Mesodermal cell (in vitro differentiated cells): ENCODE results near the gene GPRIN1.
"Not testable (repeated sequence)": the region's sequence is repeated elsewhere in the genome, so short reads cannot be mapped to it uniquely, and the experiment has no call there.

Experiments
- H3K27ac ChIP-seq: 2 replicates; pipeline ENCODE4 v1.7.0; 2013; ENCODE audit warnings: mild to moderate bottlenecking, low read depth, low read length, moderate library complexity; ENCODE audit not compliant: severe bottlenecking
- H3K36me3 ChIP-seq: 2 replicates; pipeline ENCODE4 v1.7.1; 2013; ENCODE audit warnings: mild to moderate bottlenecking, low read length, moderate library complexity; ENCODE audit not compliant: control insufficient read depth, insufficient read depth
- H3K4me1 ChIP-seq: one replicate; pipeline ENCODE4 v1.7.1; 2013; ENCODE audit warnings: mild to moderate bottlenecking, low read length; ENCODE audit not compliant: insufficient read depth, control insufficient read depth, poor library complexity, severe bottlenecking
- H3K4me3 ChIP-seq: 2 replicates; pipeline ENCODE4 v1.7.0; 2013; ENCODE audit warnings: low read length, control low read depth, mild to moderate bottlenecking; ENCODE audit not compliant: insufficient read depth, poor library complexity, severe bottlenecking; ENCODE audit errors: extremely low read depth
- H3K9me3 ChIP-seq: 2 replicates; pipeline ENCODE4 v1.7.1; 2013; ENCODE audit warnings: mild to moderate bottlenecking, low read length, moderate library complexity; ENCODE audit not compliant: control insufficient read depth
- WGBS, 2 experiments: methylation state at CpG; one replicate each; pipeline ENCODE4 v1.1.5; 2013; ENCODE audit warnings: missing lambda C conversion rate in 2 of 2; ENCODE audit not compliant: insufficient coverage in 2 of 2; 5-methylcytosine and 5-hydroxymethylcytosine counted together

GPRIN1 gene

DNA sequence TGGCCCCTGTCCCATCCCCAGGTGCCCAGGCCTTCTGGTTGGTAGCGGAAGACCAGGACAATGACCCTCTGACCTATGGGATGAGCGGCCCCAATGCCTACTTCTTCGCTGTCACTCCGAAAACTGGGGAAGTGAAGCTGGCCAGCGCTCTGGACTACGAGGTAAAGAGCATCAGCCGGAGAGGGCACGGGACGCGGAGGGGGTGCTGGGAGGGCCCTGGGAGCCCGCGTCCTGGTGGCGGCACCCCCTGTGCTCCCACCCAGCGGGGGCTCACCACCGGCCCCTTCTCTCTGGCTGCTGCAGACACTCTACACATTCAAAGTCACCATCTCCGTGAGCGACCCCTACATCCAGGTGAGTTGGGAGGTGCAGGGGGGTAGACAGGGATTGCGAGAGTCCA lies 41.3 kb downstream of the GPRIN1 start:
- H3K27ac ChIP-seq: no peak overlapping the region
- H3K9me3 ChIP-seq: no peaks in the 10 kb centered on the region
- WGBS, 2 experiments: 90 to 93% methylated on average over 10 to 16 of the region's 18 CpGs
- no peaks in the 10 kb centered on the region for H3K4me1 ChIP-seq
- H3K36me3 ChIP-seq: no peaks in the 10 kb centered on the region
- no peak overlapping the region for H3K4me3 ChIP-seq

- no peak overlapping the region for H3K4me3 ChIP-seq
- 56 to 68% methylated on average over 4 of the region's 6 CpGs for WGBS, 2 experiments
These were observed 44.1 kb downstream of the GPRIN1 start for GRCh38 chr5:176565760-176566288.

DNA sequence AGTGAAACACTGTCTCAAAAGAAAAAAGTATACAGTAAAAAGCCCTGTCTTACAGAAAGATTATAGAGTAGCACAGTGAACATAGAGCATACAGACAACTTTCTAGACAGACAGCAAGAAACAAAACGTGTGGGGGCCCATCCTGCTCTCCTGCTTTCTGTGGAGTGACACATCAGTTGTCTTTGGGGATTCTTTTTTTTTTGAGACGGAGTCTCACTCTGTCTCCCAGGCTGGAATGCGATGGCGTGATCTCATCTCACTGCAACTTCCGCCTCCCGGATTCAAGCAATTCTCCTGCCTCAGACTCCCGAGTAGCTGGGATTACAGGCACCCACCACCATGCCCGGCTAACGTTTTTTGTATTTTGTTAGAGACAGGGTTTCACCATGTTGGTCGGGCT lies 46.0 kb downstream of the GPRIN1 start:
- Histone ChIP-seq H3K36me3 (no peaks in the 10 kb centered on the region), H3K4me1 (no peaks in the 10 kb centered on the region), H3K4me3 (no peak overlapping the region), H3K27ac (no peak overlapping the region), H3K9me3 (no peaks in the 10 kb centered on the region)
- WGBS, 2 experiments: 84 to 86% methylated on average over 4 to 10 of the region's 10 CpGs

More at GRCh38 chr5:176565760-176566288, 44.1 kb downstream of the GPRIN1 start:
- Histone ChIP-seq H3K4me1 (no peaks in the 10 kb centered on the region), H3K9me3 (no peaks in the 10 kb centered on the region), H3K36me3 (no peaks in the 10 kb centered on the region), H3K27ac (no peak overlapping the region)

GRCh38 chr5:176562189-176562588 lies 47.8 kb downstream of the GPRIN1 start:
- Histone ChIP-seq H3K36me3 (no peaks in the 10 kb centered on the region), H3K9me3 (no peaks in the 10 kb centered on the region), H3K4me3 (no peak overlapping the region), H3K4me1 (no peaks in the 10 kb centered on the region), H3K27ac (no peak overlapping the region)
- WGBS, 2 experiments: 79 to 88% methylated on average over 6 to 8 of the region's 10 CpGs

GRCh38 chr5:176561259-176561658 lies 48.7 kb downstream of the GPRIN1 start:
- Histone ChIP-seq H3K27ac (no peak overlapping the region), H3K4me1 (no peaks in the 10 kb centered on the region), H3K9me3 (no peaks in the 10 kb centered on the region), H3K4me3 (no peak overlapping the region), H3K36me3 (no peaks in the 10 kb centered on the region)
- 60 to 100% methylated on average over 1 to 2 of the region's 3 CpGs for WGBS, 2 experiments

GRCh38 chr5:176560364-176560763 lies 49.6 kb downstream of the GPRIN1 start:
- H3K9me3 ChIP-seq: no peaks in the 10 kb centered on the region
- H3K4me3 ChIP-seq: no peak overlapping the region
- H3K4me1 ChIP-seq: no peaks in the 10 kb centered on the region
- H3K27ac ChIP-seq: no peak overlapping the region
- no peaks in the 10 kb centered on the region for H3K36me3 ChIP-seq
- WGBS, 2 experiments: 95 to 100% methylated on average over 6 of the region's 8 CpGs

DNA sequence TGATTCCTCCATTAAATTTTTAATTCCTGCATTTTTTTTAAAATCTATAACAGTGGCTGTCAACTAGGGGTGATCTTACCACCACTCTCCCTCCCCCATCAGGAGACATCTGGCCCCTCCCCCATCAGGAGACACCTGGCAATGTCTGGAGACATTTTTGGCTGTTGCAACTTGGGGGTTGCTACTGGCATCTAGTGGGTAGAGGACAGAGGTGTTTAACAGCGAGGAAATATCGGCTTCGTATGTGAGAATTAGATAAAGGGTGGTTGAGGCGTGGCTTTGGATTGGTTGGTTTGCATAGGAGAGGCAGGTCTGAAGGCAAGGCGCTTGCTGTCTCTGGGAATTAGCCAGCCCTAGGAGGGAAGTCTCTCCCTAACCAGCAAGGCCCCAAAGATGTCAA lies 50.3 kb downstream of the GPRIN1 start:
- 54 to 75% methylated on average over 3 to 4 of the region's 5 CpGs for WGBS, 2 experiments
- Histone ChIP-seq H3K27ac (no peak overlapping the region), H3K36me3 (no peaks in the 10 kb centered on the region), H3K4me3 (no peak overlapping the region), H3K9me3 (no peaks in the 10 kb centered on the region), H3K4me1 (no peaks in the 10 kb centered on the region)

DNA sequence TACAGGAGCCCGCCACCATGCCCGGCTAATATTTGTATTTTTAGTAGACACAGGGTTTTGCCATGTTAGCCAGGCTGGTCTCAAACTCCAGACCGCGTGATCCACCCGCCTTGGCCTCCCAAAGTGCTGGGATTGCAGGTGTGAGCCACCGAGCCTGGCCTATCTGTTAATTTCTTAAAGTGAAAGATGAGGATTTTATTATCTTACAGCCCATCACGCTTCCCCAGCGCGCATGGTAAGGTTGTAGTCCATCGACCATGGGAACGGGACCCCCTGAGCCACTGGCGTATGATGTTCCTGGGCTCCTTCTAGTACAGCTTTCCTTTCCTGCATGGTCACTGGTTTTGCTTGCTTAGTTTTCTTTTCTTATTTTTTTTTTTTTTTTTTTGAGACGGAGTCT lies 52.1 kb downstream of the GPRIN1 start:
- 87 to 93% methylated on average over 9 to 12 of the region's 13 CpGs for WGBS, 2 experiments
- Histone ChIP-seq H3K36me3 (no peaks in the 10 kb centered on the region), H3K4me3 (no peak overlapping the region), H3K9me3 (no peaks in the 10 kb centered on the region), H3K27ac (no peak overlapping the region), H3K4me1 (peaks cover 3% of the 10 kb centered on the region)

GRCh38 chr5:176553260-176554085 lies 56.5 kb downstream of the GPRIN1 start:
- H3K36me3 ChIP-seq: no peaks in the 10 kb centered on the region
- H3K4me1 ChIP-seq: peaks cover 3% of the 10 kb centered on the region
- WGBS, 2 experiments: 54 to 83% methylated on average over 7 to 14 of the region's 18 CpGs
- no peak overlapping the region for H3K27ac ChIP-seq
- no peaks in the 10 kb centered on the region for H3K9me3 ChIP-seq
- no peak overlapping the region for H3K4me3 ChIP-seq

GRCh38 chr5:176552332-176552869 lies 57.6 kb downstream of the GPRIN1 start:
- H3K4me1 ChIP-seq: peaks cover 3% of the 10 kb centered on the region
- H3K27ac ChIP-seq: no peak overlapping the region
- H3K36me3 ChIP-seq: no peaks in the 10 kb centered on the region
- no peak overlapping the region for H3K4me3 ChIP-seq
- 91 to 95% methylated on average over 11 of the region's 11 CpGs for WGBS, 2 experiments
- no peaks in the 10 kb centered on the region for H3K9me3 ChIP-seq

- 87 to 89% methylated on average over 9 of the region's 11 CpGs for WGBS, 2 experiments
- not testable (repeated sequence) for H3K27ac ChIP-seq, H3K36me3 ChIP-seq, H3K4me3 ChIP-seq, H3K9me3 ChIP-seq, H3K4me1 ChIP-seq
These were observed 59.0 kb downstream of the GPRIN1 start for GRCh38 chr5:176550937-176551336.
